KMS-11 (cell line): Measurements from ENCODE around the gene FADS3.

Source experiments
- H2AFZ ChIP-seq: fragments of 200-600 bp; sonication (generic); 2 replicates; pipeline ENCODE4 v1.6.1; 2016; ENCODE audit warnings: antibody characterized with exemption, mixed run types, low read depth
- H3K27ac ChIP-seq: fragments of 200-600 bp; sonication (generic); 2 replicates; pipeline ENCODE4 v1.6.1; 2016; ENCODE audit warnings: mild to moderate bottlenecking, mixed run types
- H3K27me3 ChIP-seq: fragments of 200-600 bp; sonication (generic); 2 replicates; pipeline ENCODE4 v1.6.1; 2017; ENCODE audit warnings: mild to moderate bottlenecking, low read depth, mixed run types, moderate library complexity; ENCODE audit not compliant: insufficient read depth
- H3K36me3 ChIP-seq: fragments of 200-600 bp; sonication (generic); 2 replicates; pipeline ENCODE4 v1.6.1; 2017; ENCODE audit warnings: mild to moderate bottlenecking, mixed run types; ENCODE audit not compliant: insufficient read depth
- H3K4me1 ChIP-seq: fragments of 200-600 bp; sonication (generic); 2 replicates; pipeline ENCODE4 v1.6.1; 2016; ENCODE audit warnings: mild to moderate bottlenecking, low read depth, mixed run types; ENCODE audit not compliant: poor library complexity, severe bottlenecking
- H3K4me2 ChIP-seq: fragments of 200-600 bp; sonication (generic); 2 replicates; pipeline ENCODE4 v1.7.0; 2016; ENCODE audit warnings: mild to moderate bottlenecking, mixed run types
- H3K4me3 ChIP-seq: fragments of 200-600 bp; sonication (generic); IDR thresholded peaks from 2 replicates; pipeline ENCODE4 v1.6.1; 2017; ENCODE audit warnings: low read depth, low read length, mixed read lengths; ENCODE audit not compliant: insufficient read depth
- H3K79me2 ChIP-seq: fragments of 200-600 bp; sonication (generic); 2 replicates; pipeline ENCODE4 v1.6.1; 2016; ENCODE audit warnings: low read depth, mixed run types; ENCODE audit not compliant: insufficient read depth
- H3K9ac ChIP-seq: fragments of 200-600 bp; sonication (generic); 2 replicates; pipeline ENCODE4 v1.6.1; 2016; ENCODE audit warnings: mild to moderate bottlenecking, mixed run types
- H4K20me1 ChIP-seq: fragments of 200-600 bp; sonication (generic); 2 replicates; pipeline ENCODE4 v1.6.1; 2016; ENCODE audit warnings: mild to moderate bottlenecking, mixed run types; ENCODE audit not compliant: insufficient read depth
- TF ChIP-seq, protein P1 (sequence below): fragments of 200-600 bp; sonication (generic); conservative IDR thresholded peaks from 2 replicates; pipeline ENCODE4 v1.6.1; 2017; ENCODE audit warnings: low read depth, mild to moderate bottlenecking, antibody characterized with exemption, low read length, moderate library complexity, mixed read lengths

The FADS3 gene

DNA sequence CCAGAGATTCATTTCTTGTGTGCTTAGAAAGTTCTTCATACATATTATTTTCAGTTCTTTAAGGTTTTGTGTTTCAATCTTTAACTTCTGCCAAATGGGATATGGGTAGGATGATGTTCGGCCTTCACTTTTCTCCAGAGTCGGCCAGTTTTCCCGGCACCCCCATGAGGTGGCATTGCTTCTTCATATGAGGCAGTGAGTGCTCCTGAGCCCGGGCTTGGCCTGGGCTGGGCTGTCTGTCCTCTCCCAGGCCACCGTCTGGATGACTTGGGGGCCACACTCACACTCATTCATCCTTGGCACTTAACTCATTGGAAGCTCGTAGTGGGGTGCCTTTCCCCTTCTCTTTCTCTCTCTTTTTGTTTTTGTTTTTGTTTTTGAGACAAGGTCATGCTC lies 39.4 kb downstream of the FADS3 start:
- no peak overlapping the region for H3K4me2 ChIP-seq
- H2AFZ ChIP-seq, result no peak overlapping the region
- no peaks in the 10 kb centered on the region for H3K79me2 ChIP-seq
- H4K20me1 ChIP-seq, result no peaks in the 10 kb centered on the region
- H3K36me3 ChIP-seq, result no peaks in the 10 kb centered on the region
- H3K27ac ChIP-seq, result no peak overlapping the region
- no peak overlapping the region for H3K4me3 ChIP-seq
- H3K4me1 ChIP-seq, result no peaks in the 10 kb centered on the region
- no peaks in the 10 kb centered on the region for H3K27me3 ChIP-seq
- no peak overlapping the region for H3K9ac ChIP-seq
- TF ChIP-seq, protein P1, sequence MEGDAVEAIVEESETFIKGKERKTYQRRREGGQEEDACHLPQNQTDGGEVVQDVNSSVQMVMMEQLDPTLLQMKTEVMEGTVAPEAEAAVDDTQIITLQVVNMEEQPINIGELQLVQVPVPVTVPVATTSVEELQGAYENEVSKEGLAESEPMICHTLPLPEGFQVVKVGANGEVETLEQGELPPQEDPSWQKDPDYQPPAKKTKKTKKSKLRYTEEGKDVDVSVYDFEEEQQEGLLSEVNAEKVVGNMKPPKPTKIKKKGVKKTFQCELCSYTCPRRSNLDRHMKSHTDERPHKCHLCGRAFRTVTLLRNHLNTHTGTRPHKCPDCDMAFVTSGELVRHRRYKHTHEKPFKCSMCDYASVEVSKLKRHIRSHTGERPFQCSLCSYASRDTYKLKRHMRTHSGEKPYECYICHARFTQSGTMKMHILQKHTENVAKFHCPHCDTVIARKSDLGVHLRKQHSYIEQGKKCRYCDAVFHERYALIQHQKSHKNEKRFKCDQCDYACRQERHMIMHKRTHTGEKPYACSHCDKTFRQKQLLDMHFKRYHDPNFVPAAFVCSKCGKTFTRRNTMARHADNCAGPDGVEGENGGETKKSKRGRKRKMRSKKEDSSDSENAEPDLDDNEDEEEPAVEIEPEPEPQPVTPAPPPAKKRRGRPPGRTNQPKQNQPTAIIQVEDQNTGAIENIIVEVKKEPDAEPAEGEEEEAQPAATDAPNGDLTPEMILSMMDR, result no peak

- Histone ChIP-seq H4K20me1 (no peaks in the 10 kb centered on the region), H3K27ac (no peak overlapping the region), H3K4me1 (no peaks in the 10 kb centered on the region), H3K4me3 (no peak overlapping the region), H3K36me3 (no peaks in the 10 kb centered on the region), H2AFZ (no peak overlapping the region), H3K79me2 (no peaks in the 10 kb centered on the region), H3K27me3 (no peaks in the 10 kb centered on the region), H3K4me2 (no peak overlapping the region), H3K9ac (no peak overlapping the region)
- TF ChIP-seq, protein P1, result no peak
These were observed 40.0 kb downstream of the FADS3 start for GRCh38 chr11:61851113-61851899.

- TF ChIP-seq, protein P1, result no peak
- Histone ChIP-seq H3K79me2 (no peaks in the 10 kb centered on the region), H2AFZ (no peak overlapping the region), H3K27ac (no peak overlapping the region), H3K9ac (no peak overlapping the region), H3K4me1 (no peaks in the 10 kb centered on the region), H3K36me3 (no peaks in the 10 kb centered on the region), H3K4me2 (no peak overlapping the region), H4K20me1 (no peaks in the 10 kb centered on the region), H3K4me3 (no peak overlapping the region), H3K27me3 (no peaks in the 10 kb centered on the region)
These were observed 40.7 kb downstream of the FADS3 start for GRCh38 chr11:61850687-61851086.

DNA sequence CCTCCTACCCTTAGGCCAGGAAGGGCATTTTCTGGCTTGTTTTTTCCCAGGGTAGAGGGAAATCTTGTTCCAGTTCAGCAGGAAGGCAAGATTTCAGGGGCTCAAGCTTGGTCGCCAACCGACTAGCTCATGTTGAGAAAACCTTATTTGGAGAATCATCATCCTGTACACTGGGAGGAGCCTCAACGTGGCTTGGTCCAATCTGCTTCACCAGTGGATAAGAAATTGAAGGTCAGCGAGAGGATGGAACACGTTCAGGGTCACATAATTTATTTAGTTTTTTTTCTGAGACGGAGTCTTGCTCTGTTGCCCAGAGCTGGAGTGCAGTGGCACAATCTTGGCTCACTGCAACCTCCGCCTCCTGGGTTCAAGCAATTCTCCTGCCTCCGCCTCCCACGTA lies 42.7 kb downstream of the FADS3 start:
- Histone ChIP-seq H2AFZ (no peak overlapping the region), H3K36me3 (no peaks in the 10 kb centered on the region), H4K20me1 (no peaks in the 10 kb centered on the region), H3K4me3 (no peak overlapping the region), H3K4me2 (no peak overlapping the region), H3K79me2 (no peaks in the 10 kb centered on the region), H3K9ac (no peak overlapping the region), H3K27ac (no peak overlapping the region), H3K27me3 (no peaks in the 10 kb centered on the region), H3K4me1 (no peaks in the 10 kb centered on the region)
- TF ChIP-seq, protein P1, result no peak
